OCI-LY1 (cell line): ENCODE results near the gene TGM5.

Source experiments
- EZH2 ChIP-seq: fragments of 200-600 bp; sonication (generic), shearing (Covaris generic); IDR thresholded peaks from 2 replicates; pipeline ENCODE4 v1.8.0; 2017; ENCODE audit warnings: borderline replicate concordance, mixed run types, mild to moderate bottlenecking, antibody characterized with exemption, low read length, moderate library complexity, mixed read lengths
- TF ChIP-seq, protein P1 (sequence below): fragments of 200-600 bp; sonication (generic), shearing (Covaris generic); IDR thresholded peaks from 2 replicates; pipeline ENCODE4 v1.5.1; 2017; ENCODE audit warnings: mild to moderate bottlenecking, antibody characterized with exemption, low read length, moderate library complexity, mixed read lengths

DNA sequence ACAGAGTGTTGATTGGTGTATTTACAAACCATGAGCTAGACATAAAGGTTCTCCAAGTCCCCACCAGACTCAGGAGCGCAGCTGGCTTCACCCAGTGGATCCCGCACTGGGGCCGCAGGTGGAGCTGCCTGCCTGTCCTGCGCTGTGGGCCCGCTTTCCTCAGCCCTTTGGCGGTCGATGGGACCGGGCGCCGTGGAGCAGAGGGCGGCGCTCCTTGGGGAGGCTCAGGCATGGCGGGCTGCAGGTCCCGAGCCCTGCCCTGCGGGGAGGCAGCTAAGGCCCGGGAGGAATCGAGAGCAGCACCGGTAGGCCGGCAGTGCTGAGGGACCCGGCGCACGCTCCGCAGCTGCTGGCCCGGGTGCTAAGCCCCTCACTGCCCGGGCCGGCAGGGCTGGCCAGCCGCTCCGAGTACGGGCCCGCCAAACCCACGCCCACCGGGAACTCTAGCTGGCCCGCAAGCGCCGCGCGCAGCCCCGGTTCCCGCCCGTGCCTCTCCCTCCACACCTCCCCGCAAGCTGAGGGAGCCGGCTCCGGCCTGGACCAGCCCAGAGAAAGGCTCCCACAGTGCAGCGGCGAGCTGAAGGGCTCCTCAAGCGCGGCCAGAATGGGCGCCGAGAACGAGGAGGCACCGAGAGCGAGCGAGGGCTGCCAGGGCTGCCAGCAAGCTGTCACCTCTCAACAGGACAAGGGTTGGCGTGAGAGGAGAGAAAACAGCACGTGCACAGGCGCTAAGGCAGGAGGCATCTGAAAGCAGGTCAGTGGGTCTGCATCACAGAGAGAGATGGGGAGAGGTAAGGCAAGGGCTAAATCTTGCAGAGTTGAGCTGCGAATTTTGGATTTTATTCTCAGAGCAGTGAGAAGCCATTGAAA, 40.1 kb downstream of the TGM5 start:
- TF ChIP-seq, protein P1, sequence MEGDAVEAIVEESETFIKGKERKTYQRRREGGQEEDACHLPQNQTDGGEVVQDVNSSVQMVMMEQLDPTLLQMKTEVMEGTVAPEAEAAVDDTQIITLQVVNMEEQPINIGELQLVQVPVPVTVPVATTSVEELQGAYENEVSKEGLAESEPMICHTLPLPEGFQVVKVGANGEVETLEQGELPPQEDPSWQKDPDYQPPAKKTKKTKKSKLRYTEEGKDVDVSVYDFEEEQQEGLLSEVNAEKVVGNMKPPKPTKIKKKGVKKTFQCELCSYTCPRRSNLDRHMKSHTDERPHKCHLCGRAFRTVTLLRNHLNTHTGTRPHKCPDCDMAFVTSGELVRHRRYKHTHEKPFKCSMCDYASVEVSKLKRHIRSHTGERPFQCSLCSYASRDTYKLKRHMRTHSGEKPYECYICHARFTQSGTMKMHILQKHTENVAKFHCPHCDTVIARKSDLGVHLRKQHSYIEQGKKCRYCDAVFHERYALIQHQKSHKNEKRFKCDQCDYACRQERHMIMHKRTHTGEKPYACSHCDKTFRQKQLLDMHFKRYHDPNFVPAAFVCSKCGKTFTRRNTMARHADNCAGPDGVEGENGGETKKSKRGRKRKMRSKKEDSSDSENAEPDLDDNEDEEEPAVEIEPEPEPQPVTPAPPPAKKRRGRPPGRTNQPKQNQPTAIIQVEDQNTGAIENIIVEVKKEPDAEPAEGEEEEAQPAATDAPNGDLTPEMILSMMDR, result no peak
- no peak for TF ChIP-seq EZH2
